H1 (cell line): ENCODE results near the gene RPS29. TPM values are rescaled to one million over a fixed set of nuclear protein-coding genes. Genes with fewer than 3 reads are reported as not detected.
A peak's percentile ranks its signal among the peaks of the same experiment; 100 is the strongest.

Source experiments
- CTCF ChIA-PET: fragments of 300-600 bp; sonication (Branson Sonifier 250); formaldehyde crosslinking; loops from one replicate; lab custom pipeline; 2021; ENCODE audit not compliant: partially characterized antibody; lab: Charles Lee
- POLR2A ChIA-PET: fragments of 300-600 bp; sonication (Branson Sonifier 250); formaldehyde crosslinking; loops from one replicate; lab custom pipeline; 2021; ENCODE audit warnings: inconsistent platforms; ENCODE audit not compliant: partially characterized antibody; lab: Charles Lee
- DNase-seq, 2 experiments: peaks; one replicate each; pipeline versions ENCODE4 v3.0.0 to v3.0.0-alpha.2; 2010 to 2022; ENCODE audit warnings: low spot score in 2 of 2, low read depth in 1 of 2, mixed read lengths in 1 of 2
- FAIRE-seq: peaks from 2 replicates; lab custom pipeline; 2011; peaks lifted over from hg19 to GRCh38; lab: Jason Lieb, UNC
- H2AFZ ChIP-seq: 2 replicates; pipeline ENCODE4 v1.8.1; 2012; ENCODE audit warnings: low read length, inconsistent platforms
- H2AK5ac ChIP-seq: 2 replicates; pipeline ENCODE4 v1.6.1; 2013; ENCODE audit warnings: low read depth, low read length
- H2BK120ac ChIP-seq: replicated peaks from 2 replicates; pipeline ENCODE3; 2013; ENCODE audit warnings: low read depth, low read length, inconsistent platforms
- H2BK12ac ChIP-seq: 2 replicates; pipeline ENCODE4 v1.6.1; 2013; ENCODE audit warnings: low read depth, low read length
- H2BK15ac ChIP-seq: 2 replicates; pipeline ENCODE4 v1.6.1; 2013; ENCODE audit warnings: low read length
- H2BK20ac ChIP-seq: 2 replicates; pipeline ENCODE4 v1.6.1; 2013; ENCODE audit warnings: low read length
- H2BK5ac ChIP-seq: 2 replicates; pipeline ENCODE4 v1.6.1; 2013; ENCODE audit warnings: low read depth, low read length
- H3K14ac ChIP-seq: 2 replicates; pipeline ENCODE4 v1.6.1; 2013; ENCODE audit warnings: inconsistent platforms; ENCODE audit not compliant: insufficient read length
- H3K18ac ChIP-seq: 2 replicates; pipeline ENCODE4 v1.6.1; 2013; ENCODE audit warnings: low read length; ENCODE audit errors: extremely low read depth
- H3K23ac ChIP-seq: 2 replicates; pipeline ENCODE4 v1.6.1; 2013; ENCODE audit warnings: inconsistent platforms; ENCODE audit not compliant: insufficient read length
- H3K23me2 ChIP-seq: 2 replicates; pipeline ENCODE4 v1.6.1; 2013; ENCODE audit warnings: low read depth, low read length
- H3K27ac ChIP-seq: 2 replicates; pipeline ENCODE4 v1.6.1; 2011; ENCODE audit warnings: low read depth, low read length, inconsistent platforms
- H3K27me3 ChIP-seq, 4 experiments: replicated peaks in 1 of 4; 1 replicate in 1 of 4; 2 replicates in 3 of 4; pipeline versions ENCODE4 v1.6.1 to v1.8.1; 2011 to 2013; ENCODE audit warnings: low read length in 3 of 4, mild to moderate bottlenecking in 3 of 4, inconsistent platforms in 2 of 4, mixed read lengths in 2 of 4, moderate library complexity in 1 of 4; ENCODE audit not compliant: control insufficient read depth in 3 of 4, insufficient read depth in 3 of 4; ENCODE audit errors: extremely low read depth in 1 of 4
- H3K36me3 ChIP-seq, 4 experiments: 2 replicates each; pipeline versions ENCODE4 v1.6.1 to v1.8.1; 2011 to 2013; ENCODE audit warnings: mild to moderate bottlenecking in 4 of 4, low read length in 3 of 4, moderate library complexity in 2 of 4, control low read depth in 1 of 4, inconsistent platforms in 1 of 4; ENCODE audit not compliant: insufficient read depth in 4 of 4, control insufficient read depth in 2 of 4
- H3K4ac ChIP-seq: replicated peaks from 2 replicates; pipeline ENCODE3; 2013; ENCODE audit warnings: low read length, low read depth, mixed read lengths, inconsistent platforms; ENCODE audit not compliant: insufficient read length
- H3K4me1 ChIP-seq, 4 experiments: replicated peaks in 1 of 4; 1 replicate in 1 of 4; 2 replicates in 3 of 4; pipeline versions ENCODE4 v1.6.1 to v1.8.1; 2011 to 2013; ENCODE audit warnings: low read length in 3 of 4, inconsistent platforms in 2 of 4, mixed read lengths in 1 of 4; ENCODE audit not compliant: insufficient read depth in 4 of 4, control insufficient read depth in 3 of 4
- H3K4me2 ChIP-seq, 2 experiments: 2 replicates each; pipeline versions ENCODE4 v1.6.1 to v1.8.1; 2011 to 2013; ENCODE audit warnings: low read depth in 2 of 2, low read length in 2 of 2, control low read depth in 1 of 2, inconsistent platforms in 1 of 2, mild to moderate bottlenecking in 1 of 2; ENCODE audit not compliant: insufficient read depth in 1 of 2
- H3K4me3 ChIP-seq, 4 experiments: fragments of 200-600, 300-600 bp in 1 of 4; sonication (generic), shearing (Covaris generic), sonication (Bioruptor Twin) in 1 of 4; 2 replicates each; pipeline versions ENCODE4 v1.5.1 to v1.8.1; 2011 to 2016; ENCODE audit warnings: low read length in 4 of 4, low read depth in 3 of 4, control low read depth in 2 of 4, inconsistent platforms in 2 of 4, mild to moderate bottlenecking in 2 of 4, mixed read lengths in 1 of 4, moderate library complexity in 1 of 4; ENCODE audit not compliant: insufficient read depth in 2 of 4; ENCODE audit errors: extremely low read depth in 1 of 4
- H3K56ac ChIP-seq: replicated peaks from 2 replicates; pipeline ENCODE3; 2013; ENCODE audit warnings: low read depth, mild to moderate bottlenecking, mixed read lengths, low read length, inconsistent platforms; ENCODE audit not compliant: insufficient read length
- H3K79me1 ChIP-seq: 2 replicates; pipeline ENCODE4 v1.6.1; 2013; ENCODE audit warnings: low read depth, low read length, control low read depth
- H3K79me2 ChIP-seq, 2 experiments: 2 replicates each; pipeline versions ENCODE4 v1.6.1 to v1.8.1; 2012 to 2013; ENCODE audit warnings: low read length in 2 of 2, mild to moderate bottlenecking in 2 of 2, inconsistent platforms in 1 of 2; ENCODE audit not compliant: insufficient read depth in 2 of 2, control insufficient read depth in 1 of 2
- H3K9ac ChIP-seq, 4 experiments: replicated peaks in 1 of 4; 1 replicate in 1 of 4; 2 replicates in 3 of 4; pipeline versions ENCODE4 v1.6.1 to v1.8.1; 2011 to 2013; ENCODE audit warnings: low read depth in 3 of 4, low read length in 3 of 4, control low read depth in 2 of 4, mild to moderate bottlenecking in 2 of 4, moderate library complexity in 2 of 4, inconsistent platforms in 1 of 4; ENCODE audit errors: extremely low read depth in 1 of 4
- H3K9me3 ChIP-seq, 2 experiments: 2 replicates each; pipeline versions ENCODE4 v1.6.1 to v1.8.1; 2012 to 2013; ENCODE audit warnings: mild to moderate bottlenecking in 2 of 2, moderate library complexity in 2 of 2, control low read depth in 1 of 2, inconsistent platforms in 1 of 2, low read depth in 1 of 2, low read length in 1 of 2, mixed read lengths in 1 of 2; ENCODE audit not compliant: insufficient read depth in 2 of 2
- H4K20me1 ChIP-seq, 2 experiments: replicated peaks in 1 of 2; 2 replicates each; pipeline versions ENCODE3 to v1.8.1; 2011 to 2013; ENCODE audit warnings: inconsistent platforms in 2 of 2, low read length in 2 of 2, mild to moderate bottlenecking in 1 of 2; ENCODE audit not compliant: insufficient read depth in 2 of 2, control insufficient read depth in 1 of 2
- H4K5ac ChIP-seq: 2 replicates; pipeline ENCODE4 v1.6.1; 2013; ENCODE audit warnings: low read length, low read depth, mixed read lengths, inconsistent platforms; ENCODE audit not compliant: insufficient read length
- H4K8ac ChIP-seq: 2 replicates; pipeline ENCODE4 v1.8.0; 2013; ENCODE audit warnings: mild to moderate bottlenecking, moderate library complexity, low read length, inconsistent platforms; ENCODE audit not compliant: insufficient read depth; ENCODE audit errors: extremely low read depth
- H4K91ac ChIP-seq: replicated peaks from 2 replicates; pipeline ENCODE3; 2013; ENCODE audit warnings: low read length, mixed read lengths, inconsistent platforms; ENCODE audit not compliant: insufficient read length
- ASH2L ChIP-seq: fragments of 200-600, 300-600 bp; sonication (generic); IDR thresholded peaks from one replicate; pipeline ENCODE4 v1.7.1; 2017; ENCODE audit warnings: low read length
- CBX5 ChIP-seq: fragments of 300-800, 300-1000 bp; sonication (generic); IDR thresholded peaks from 2 replicates; pipeline ENCODE4 v1.7.1; 2016; ENCODE audit warnings: antibody characterized with exemption, low read length, low read depth
- FOSL1 ChIP-seq: IDR thresholded peaks from 2 replicates; pipeline ENCODE4 v1.6.1; 2011; ENCODE audit warnings: mild to moderate bottlenecking, low read depth, low read length, moderate library complexity; ENCODE audit not compliant: insufficient read depth
- HDAC6 ChIP-seq: IDR thresholded peaks from one replicate; pipeline ENCODE4 v1.7.1; 2012; ENCODE audit warnings: low read depth, mild to moderate bottlenecking, inconsistent platforms, low read length, moderate library complexity
- MAFK ChIP-seq: IDR thresholded peaks from 2 replicates; pipeline ENCODE4 v1.6.1; 2012; ENCODE audit warnings: low read depth, mild to moderate bottlenecking, improper control_type of control experiment, low read length
- POLR2A ChIP-seq, 2 experiments: IDR thresholded peaks; 1 replicate in 1 of 2; 2 replicates in 1 of 2; pipeline ENCODE4 v1.6.1; 2011; ENCODE audit warnings: low read depth in 2 of 2, low read length in 2 of 2, mild to moderate bottlenecking in 2 of 2; ENCODE audit errors: control extremely low read depth in 1 of 2
- POU5F1 ChIP-seq: IDR thresholded peaks from 2 replicates; pipeline ENCODE4 v1.6.1; 2011; ENCODE audit warnings: low read depth, mild to moderate bottlenecking, low read length, moderate library complexity
- SIRT6 ChIP-seq: IDR thresholded peaks from one replicate; pipeline ENCODE4 v1.7.1; 2012; ENCODE audit warnings: low read length, inconsistent platforms
- TCF12 ChIP-seq: IDR thresholded peaks from 2 replicates; pipeline ENCODE4 v1.6.1; 2011; ENCODE audit warnings: low read depth, mild to moderate bottlenecking, low read length
- WGBS, 2 experiments: shearing (Covaris generic) in 1 of 2; methylation state at CpG; one replicate each; pipeline versions ENCODE4 v1.1.6 to v1.1.7; 2013 to 2015; ENCODE audit warnings: low lambda C conversion rate in 2 of 2, mixed read lengths in 2 of 2, inconsistent platforms in 1 of 2, low coverage in 1 of 2, missing lambda C conversion rate in 1 of 2; ENCODE audit not compliant: insufficient replicate concordance in 2 of 2, insufficient coverage in 1 of 2, insufficient read length in 1 of 2; ENCODE audit errors: extremely low coverage in 1 of 2, missing lambda C conversion rate in 1 of 2; 5-methylcytosine and 5-hydroxymethylcytosine counted together
- polyA plus RNA-seq, 7 experiments: library from polyadenylated mRNA; depleted of rRNA in 3 of 7; stranded (reverse) in 5 of 7; unstranded in 2 of 7; fragments of >200 nt in 5 of 7; fragments of 200-250 nt in 2 of 7; gene quantifications; 1 replicate in 5 of 7; 2 replicates in 1 of 7; 4 replicates in 1 of 7; pipeline versions ENCODE4 v1.2.1 to v1.2.3, GENCODE V29; 2011 to 2013; ENCODE audit warnings: missing spikeins in 2 of 7, mixed read lengths in 2 of 7
- total RNA-seq: library from RNA; stranded (reverse); fragmentation: NEBNext Ultra II Directional; extraction: Animal tissue kit (Norgen Biotek cat#: 25700); gene quantifications from 2 replicates; pipeline ENCODE4 v1.2.1, GENCODE V29; 2021
- TF ChIP-seq, protein P1 (sequence below): IDR thresholded peaks from 2 replicates; pipeline ENCODE4 v1.6.1; 2011; ENCODE audit warnings: low read depth, mild to moderate bottlenecking, low read length; ENCODE audit not compliant: insufficient read depth

RPS29 gene
- total and polyA plus RNA-seq, 2 of the 8 experiments (the other 6 are each of a cell fraction or from before 2014, with no cell fraction given): 2,193 to 23,165 TPM

DNA sequence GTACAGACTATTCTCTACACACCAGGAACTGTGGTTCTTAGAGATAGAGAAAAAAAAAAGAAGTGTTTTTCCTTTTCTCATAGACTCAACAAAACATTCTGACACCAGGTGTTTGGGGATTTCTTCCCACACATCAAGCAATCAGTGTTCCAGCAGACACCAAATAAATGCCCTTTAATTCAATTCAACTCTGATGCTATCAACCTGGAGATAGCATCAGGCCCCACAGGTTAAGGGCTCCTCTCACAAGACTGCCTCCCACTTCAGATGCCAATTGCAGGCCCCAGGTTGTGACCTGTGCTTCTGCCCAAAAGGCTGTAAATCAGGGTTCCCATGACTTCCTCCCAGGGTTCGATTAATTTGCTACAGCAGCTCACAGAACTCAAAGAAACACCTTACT is 36.7 kb downstream of the RPS29 start:
- no peaks in the 10 kb centered on the region for H3K27me3 ChIP-seq
- FAIRE-seq: no peak
- H3K9ac ChIP-seq: no peak overlapping the region
- H3K9me3 ChIP-seq: no peaks in the 10 kb centered on the region; a peak in 2 of 4 replicates
- H3K4me3 ChIP-seq: peak overlapping the region in 3 of 4 experiments; percentile 6 to 27 (median 8); a peak in 2 of 8 replicates
- no peak overlapping the region for H4K8ac ChIP-seq
- H3K79me2 ChIP-seq: no peaks in the 10 kb centered on the region
- peak overlapping the region; percentile 18 to 40; a peak in 3 of 4 replicates for H3K4me2 ChIP-seq
- H2BK5ac ChIP-seq: no peak overlapping the region; the same call in 1 of the 2 replicates
- 0 out of 2 replicates have a peak overlapping the region, but pooled peaks have one; percentile 4 for H3K18ac ChIP-seq
- no peaks in the 10 kb centered on the region for H4K20me1 ChIP-seq
- peaks cover 0 to 9% (median 6%) of the 10 kb centered on the region in 4 experiments; a peak in 3 of 7 replicates for H3K4me1 ChIP-seq
- H2AK5ac ChIP-seq: no peak overlapping the region
- H3K4ac ChIP-seq: no peak overlapping the region
- H4K5ac ChIP-seq: no peak overlapping the region
- CTCF ChIA-PET: interaction anchor here (0.6 to 3.0 kb wide), 9 partner anchors 12 to 380 kb away, joined by 3 to 40 read pairs (median 3); partner anchors contain the start of gene RPS29
- no peaks in the 10 kb centered on the region; the same call in 1 of the 2 replicates for H3K23me2 ChIP-seq
- no peak overlapping the region for H3K23ac ChIP-seq
- H3K36me3 ChIP-seq: no peaks in the 10 kb centered on the region
- H3K27ac ChIP-seq: no peak overlapping the region
- POLR2A ChIA-PET: interaction anchor here (0.6 to 1.6 kb wide), 5 partner anchors 11 to 1299 kb away, joined by 3 to 10 read pairs (median 3); partner anchors contain the start of gene RPS29
- H2BK120ac ChIP-seq: no peak overlapping the region
- no peak overlapping the region for H2BK15ac ChIP-seq
- no peak overlapping the region; the same call in 1 of the 2 replicates for H2BK12ac ChIP-seq
- no peak overlapping the region for H3K14ac ChIP-seq
- no peak for DNase-seq
- peak overlapping the region; percentile 31 for H2AFZ ChIP-seq
- no peaks in the 10 kb centered on the region for H3K79me1 ChIP-seq
- TF ChIP-seq FOSL1: no peak
- TF ChIP-seq MAFK: no peak
- no peak for TF ChIP-seq CBX5
- TF ChIP-seq POU5F1: no peak
- no peak for TF ChIP-seq ASH2L
- TF ChIP-seq, protein P1, sequence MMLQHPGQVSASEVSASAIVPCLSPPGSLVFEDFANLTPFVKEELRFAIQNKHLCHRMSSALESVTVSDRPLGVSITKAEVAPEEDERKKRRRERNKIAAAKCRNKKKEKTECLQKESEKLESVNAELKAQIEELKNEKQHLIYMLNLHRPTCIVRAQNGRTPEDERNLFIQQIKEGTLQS: no peak
- no peak for TF ChIP-seq TCF12
- no peak for TF ChIP-seq POLR2A (IDR thresholded peaks at IDR 0.05; ENCODE audit: control extremely low read depth in 1 of 2, low read depth in 2 of 2, low read length in 2 of 2)
- no peak for TF ChIP-seq HDAC6
- no peak for TF ChIP-seq SIRT6
- peak overlapping the region; percentile 62 for H4K91ac ChIP-seq
- no peak overlapping the region for H2BK20ac ChIP-seq
- WGBS, 2 experiments: 88% methylated on average over 1 of the region's 1 CpG; no CpG with 5 or more reads in 1 of the 2 experiments
- no peak overlapping the region for H3K56ac ChIP-seq
